Mammary epithelial cell (primary cell): ENCODE results near the gene AHRR.

ENCODE experiments used
- CTCF ChIP-seq, 2 donors: IDR thresholded peaks in 1 of 2; conservative IDR thresholded peaks in 1 of 2; 2 replicates each; pipeline ENCODE4 v1.5.1; 2011 to 2012; ENCODE audit warnings: inconsistent platforms in 2 of 2, low read length in 2 of 2, mild to moderate bottlenecking in 2 of 2, control low read depth in 1 of 2, low read depth in 1 of 2; ENCODE audit not compliant: insufficient read depth in 1 of 2; ENCODE audit errors: extremely low read depth in 1 of 2
- EZH2 ChIP-seq: IDR thresholded peaks from 2 replicates; pipeline ENCODE4 v1.6.1; 2012; ENCODE audit warnings: low read length, inconsistent platforms, borderline replicate concordance

GRCh38 chr5:429453-430188 is 108.1 kb downstream of the AHRR start:
- TF ChIP-seq CTCF (conservative IDR thresholded peaks at IDR 0.05 in 1 of 2, IDR thresholded peaks at IDR 0.05 in 1 of 2; ENCODE audit: extremely low read depth in 1 of 2, insufficient read depth in 1 of 2, low read depth in 1 of 2, low read length in 2 of 2) (no peak), EZH2 (no peak)
